NCI-H1694 (cell line): ENCODE measurements around the gene MICU1.
A peak's percentile ranks its signal among the peaks of the same experiment; 100 is the strongest.
"Not testable (repeated sequence)": the region's sequence is repeated elsewhere in the genome, so short reads cannot be mapped to it uniquely, and the experiment has no call there.

Experiments used
- DNase-seq: peaks from one replicate; lab custom pipeline; 2025; lab: John Stamatoyannopoulos, UW

MICU1 gene

DNA sequence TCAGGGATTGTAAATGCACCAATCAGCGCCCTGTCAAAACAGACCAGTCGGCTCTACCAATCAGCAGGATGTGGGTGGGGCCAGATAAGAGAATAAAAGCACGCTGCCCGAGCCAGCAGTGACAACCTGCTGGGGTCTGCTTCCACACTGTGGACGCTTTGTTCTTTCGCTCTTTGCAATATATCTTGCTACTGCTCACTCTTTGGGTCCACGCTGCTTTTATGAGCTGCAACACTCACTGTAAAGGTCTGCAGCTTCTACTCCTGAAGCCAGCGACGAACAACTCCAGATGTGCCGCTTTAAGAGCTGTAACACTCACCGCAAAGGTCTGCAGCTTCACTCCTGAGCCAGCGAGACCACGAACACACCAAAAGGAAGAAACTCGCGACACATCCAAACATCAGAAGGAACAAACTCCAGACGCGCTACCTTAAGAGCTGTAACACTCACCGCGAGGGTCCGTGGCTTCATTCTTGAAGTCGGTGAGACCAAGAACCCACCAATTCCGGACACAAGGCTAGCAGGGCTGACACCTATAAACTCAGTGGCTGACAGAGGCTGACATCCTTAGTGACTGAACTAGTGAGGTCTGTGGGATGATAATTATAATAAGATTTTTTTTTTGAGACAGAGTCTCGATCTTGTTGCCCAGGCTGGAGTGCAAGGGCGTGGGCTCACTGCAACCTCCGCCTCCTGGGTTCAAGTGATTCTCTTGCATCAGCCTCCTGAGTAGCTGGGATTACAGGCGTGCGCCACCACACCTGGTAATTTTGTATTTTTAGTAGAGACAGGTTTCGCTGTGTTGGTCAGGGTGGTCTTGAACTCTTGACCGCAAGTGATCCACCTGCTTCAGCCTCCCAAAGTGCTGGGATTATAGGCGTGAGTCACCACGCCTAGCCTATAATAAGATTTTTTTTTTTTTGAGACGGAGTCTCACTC, 298.9 kb downstream of the MICU1 start:
- not testable (repeated sequence) for DNase-seq

DNA sequence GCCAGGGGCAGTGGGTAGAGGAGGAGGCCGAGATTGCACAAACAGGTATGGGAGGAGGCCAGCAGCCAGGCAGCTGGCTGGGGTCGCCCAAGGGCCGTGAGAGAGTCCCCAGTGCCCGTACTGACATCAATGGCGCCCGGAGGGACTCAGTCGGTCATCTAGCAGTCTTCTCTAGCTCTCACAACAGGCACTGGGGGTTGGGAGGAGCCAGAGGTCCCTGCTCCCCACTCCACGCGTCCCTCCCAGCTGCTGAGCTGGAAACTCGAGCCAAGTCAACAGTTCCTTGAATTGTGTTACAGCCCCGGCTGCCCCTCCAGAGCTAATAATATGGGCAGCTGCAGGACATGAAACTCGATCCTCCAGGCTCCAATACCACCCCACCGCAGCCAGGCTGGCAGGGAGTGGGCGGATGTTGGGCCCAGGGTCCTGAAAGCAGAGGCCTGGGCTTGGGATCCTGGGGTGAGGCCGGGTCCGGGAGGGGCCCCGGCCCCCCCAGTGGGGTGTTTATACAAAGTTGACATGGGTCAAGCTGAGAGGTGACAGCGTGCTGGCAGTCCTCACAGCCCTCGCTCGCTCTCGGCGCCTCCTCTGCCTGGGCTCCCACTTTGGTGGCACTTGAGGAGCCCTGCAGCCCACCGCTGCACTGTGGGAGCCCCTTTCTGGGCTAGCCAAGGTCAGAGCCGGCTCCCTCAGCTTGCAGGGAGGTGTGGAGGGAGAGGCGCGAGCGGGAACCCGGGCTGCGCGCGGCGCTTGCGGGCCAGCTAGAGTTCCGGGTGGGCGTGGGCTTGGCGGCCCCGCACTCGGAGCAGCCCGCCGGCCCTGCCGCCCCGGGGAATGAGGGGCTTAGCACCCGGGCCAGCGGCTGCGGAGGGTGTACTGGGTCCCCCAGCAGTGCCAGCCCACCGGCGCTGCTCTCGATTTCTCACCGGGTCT, 300.4 kb downstream of the MICU1 start:
- DNase-seq: not testable (repeated sequence)

DNA sequence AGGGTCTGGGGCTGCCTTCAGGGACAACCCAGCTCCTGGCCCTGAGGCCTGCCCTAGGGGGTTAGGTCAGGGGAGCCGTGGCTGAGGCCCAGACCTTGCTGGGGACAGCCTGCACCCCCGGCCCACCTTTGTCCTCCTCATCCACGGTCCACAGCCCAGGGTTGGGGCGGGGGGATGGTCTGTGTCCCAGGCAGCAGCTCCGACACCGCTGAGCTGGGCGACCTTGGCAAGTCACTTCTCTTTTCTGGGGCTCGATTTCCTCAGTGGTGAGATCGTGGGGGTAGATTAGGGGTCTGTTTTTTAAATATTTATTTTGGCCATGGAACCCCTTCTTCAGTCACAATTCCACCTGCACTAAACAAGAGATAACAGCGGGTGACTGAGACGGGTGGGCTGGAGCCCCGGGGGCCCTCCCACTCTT, 302.1 kb downstream of the MICU1 start:
- no peak for DNase-seq

DNA sequence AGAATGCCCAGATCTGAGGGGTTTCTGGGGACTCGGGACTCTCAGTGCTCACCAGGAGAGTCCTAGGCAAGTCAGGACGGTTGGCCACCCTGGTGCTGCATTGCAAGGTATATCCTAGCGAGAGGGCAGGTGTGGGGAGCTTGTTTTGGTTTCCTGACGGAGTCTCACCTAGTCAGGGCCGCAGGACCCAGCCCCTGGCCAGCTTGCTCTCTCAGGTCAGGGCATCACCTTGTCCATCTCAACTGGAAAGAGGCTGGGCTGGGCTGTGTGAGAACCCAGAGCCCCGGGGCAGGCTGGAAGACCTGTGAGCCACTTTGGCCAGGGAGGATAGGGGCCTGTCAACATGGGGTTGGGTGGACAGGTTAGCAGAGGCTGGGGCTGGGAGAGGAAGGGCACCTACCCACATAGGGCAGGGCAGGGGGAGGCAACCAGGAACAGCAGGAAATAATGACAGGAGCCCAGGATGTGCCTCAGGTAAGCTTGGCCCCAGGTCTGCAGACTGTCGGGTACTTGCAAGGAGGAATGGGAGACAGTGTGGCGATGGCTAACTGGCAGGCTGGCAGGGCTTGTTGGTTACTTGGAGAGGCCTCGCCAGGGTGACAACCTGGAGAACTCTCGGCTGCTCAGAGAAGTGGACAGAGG, 302.6 kb downstream of the MICU1 start:
- no peak for DNase-seq

DNA sequence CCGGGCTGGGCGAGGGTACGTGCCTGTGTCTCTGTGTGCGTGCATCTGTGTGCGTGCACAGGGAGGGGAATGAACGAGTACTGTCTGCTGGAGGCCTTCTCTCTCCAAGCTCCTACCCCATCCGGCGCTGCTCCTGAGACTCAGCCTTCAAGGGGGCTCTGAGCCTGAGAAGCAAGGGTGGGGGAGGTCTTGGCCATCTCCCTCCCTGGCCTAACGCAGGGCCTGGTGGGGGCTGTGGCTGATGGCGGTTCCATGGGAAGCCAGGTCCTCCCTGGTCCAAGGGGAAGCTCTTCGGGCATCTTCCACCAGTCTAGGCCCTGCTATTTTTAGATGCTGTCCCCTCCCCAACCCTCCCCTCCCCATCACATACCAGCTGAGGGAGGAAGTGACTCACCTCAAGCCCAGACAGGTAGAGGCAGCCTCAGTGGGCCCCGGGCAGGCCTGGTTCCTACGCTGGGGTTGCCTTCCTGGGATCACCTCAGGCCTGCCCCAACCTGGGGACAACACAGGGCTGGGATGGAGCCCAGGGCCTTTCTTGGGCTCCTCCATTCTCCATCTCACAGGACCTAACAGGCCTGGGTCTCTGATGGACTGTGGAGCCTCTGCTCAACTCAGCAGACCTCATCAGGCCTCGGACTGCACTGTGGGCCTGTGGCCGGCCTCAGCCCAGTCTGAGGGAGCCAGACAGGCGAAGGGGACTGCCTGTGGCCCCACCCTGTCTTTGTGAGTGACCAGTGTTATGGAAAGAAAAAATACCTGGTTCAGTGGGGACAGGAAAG, 303.4 kb downstream of the MICU1 start:
- DNase-seq: no peak

DNA sequence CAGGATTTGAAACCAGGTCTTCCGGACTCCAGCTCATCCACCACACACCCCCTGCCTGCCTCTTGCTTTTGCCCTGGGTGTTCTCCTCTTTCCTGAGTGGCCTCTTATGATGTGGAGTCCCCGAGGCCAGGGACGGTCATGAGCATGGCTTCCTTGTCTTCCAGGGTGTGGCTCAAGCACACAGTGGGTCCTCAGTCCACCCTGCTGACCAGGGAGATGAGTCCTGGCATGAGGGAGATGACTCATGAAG, 303.9 kb downstream of the MICU1 start:
- DNase-seq: no peak

DNA sequence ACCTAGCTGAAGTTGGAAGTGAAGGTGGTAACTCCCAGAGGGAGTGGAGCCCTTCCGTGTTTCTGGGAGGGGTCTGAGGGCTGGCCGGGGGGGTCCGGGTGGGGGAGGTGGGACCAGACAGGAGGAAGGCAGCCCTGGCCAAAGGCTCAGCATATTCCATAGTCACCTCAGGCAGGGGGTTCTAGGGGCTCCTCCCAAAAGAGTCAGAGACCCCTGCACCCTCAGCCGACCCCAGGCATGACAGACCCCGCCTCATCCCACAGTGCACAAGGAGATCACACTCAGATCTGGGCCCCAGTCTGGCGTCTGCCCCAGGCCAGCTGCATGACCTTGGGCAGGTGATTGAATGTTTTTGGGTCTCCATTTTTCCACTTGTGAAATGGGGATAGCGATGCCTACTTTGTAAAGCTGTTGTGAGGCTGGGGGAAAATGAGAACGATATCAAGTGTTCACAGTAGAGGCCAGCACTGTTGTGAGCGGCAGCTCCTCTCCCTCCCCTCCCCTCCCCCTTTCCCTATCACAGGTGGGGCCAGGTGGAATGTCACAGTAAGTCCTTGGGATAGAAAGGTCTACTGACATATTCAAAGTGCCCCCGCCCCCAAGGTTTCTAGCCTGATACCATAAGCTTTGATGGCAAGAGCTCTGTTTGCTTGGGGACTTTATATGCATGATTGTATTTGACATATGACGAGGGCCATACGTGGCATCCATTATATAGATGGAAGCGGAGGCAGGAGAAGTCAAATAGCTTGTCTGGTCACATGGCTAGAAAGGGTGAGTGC, 304.4 kb downstream of the MICU1 start:
- no peak for DNase-seq

DNA sequence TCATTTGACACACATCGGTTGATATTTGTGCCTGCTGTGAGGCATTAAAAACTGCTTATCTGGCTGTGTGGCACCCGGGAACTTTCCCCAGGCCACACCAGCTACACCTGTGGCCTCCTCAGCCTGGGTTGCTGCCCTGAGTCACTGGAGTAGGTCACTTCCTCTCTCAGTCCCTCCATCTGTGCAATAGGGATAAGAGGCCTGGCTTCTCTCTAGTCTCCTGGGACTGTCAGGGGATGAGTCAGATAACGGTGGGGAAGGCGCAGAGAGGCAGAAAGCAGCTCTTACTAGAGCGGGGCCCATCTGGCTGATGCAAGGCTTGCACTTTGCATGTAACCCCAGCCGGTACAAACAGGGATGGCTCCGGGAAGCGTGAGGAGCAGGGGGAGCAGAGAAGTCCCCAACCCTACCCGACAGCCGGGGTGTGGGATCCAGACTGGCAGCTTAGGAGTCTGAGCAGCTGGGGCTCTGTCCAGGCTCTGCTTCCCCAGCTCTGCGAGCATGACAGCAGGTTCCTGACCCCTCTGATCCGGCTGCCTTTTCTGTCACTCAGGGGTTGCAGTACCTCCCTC, 305.1 kb downstream of the MICU1 start:
- DNase-seq: peak; percentile 91

DNA sequence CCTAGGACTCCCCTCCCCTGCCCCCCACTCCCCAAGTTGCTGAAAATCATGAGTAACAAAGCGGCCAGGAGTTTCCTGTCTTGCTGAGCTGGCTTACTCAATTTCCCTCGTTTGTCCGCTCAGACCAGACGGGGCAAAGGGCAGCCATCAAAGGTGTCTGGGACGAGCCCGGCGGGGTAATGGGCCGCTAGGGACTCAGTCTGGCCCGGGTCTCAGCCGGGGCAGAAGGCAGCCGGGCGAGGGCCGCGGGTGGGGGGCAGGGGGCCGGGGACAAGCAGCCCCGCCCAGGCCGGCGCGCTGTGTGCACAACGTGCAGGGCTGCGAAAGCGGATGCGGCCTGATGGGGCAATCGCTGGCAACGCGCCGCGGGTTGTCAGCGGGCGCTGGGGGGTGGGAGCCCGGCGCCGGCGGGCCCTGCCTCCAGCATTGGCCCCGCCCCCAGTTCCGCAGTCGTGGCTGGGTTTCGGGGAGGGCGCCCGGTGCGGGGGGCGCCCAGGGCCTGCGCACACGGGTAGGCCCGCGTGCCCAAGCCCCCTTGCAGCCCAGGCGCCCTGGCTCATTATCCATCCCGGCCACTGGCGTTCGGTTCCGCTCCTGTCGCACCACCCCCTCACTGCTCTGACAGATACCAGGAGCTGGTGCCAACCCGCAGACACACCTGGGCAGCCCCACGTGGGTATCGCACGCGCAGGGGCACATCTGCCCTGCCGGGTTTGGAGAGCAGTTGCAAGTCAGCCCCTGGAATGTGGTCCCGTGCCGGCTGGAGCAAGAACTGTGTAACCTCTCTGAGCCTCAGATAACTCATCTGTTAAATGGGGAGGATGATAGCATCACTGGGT, 306.2 kb downstream of the MICU1 start:
- peak; percentile 51 for DNase-seq

DNA sequence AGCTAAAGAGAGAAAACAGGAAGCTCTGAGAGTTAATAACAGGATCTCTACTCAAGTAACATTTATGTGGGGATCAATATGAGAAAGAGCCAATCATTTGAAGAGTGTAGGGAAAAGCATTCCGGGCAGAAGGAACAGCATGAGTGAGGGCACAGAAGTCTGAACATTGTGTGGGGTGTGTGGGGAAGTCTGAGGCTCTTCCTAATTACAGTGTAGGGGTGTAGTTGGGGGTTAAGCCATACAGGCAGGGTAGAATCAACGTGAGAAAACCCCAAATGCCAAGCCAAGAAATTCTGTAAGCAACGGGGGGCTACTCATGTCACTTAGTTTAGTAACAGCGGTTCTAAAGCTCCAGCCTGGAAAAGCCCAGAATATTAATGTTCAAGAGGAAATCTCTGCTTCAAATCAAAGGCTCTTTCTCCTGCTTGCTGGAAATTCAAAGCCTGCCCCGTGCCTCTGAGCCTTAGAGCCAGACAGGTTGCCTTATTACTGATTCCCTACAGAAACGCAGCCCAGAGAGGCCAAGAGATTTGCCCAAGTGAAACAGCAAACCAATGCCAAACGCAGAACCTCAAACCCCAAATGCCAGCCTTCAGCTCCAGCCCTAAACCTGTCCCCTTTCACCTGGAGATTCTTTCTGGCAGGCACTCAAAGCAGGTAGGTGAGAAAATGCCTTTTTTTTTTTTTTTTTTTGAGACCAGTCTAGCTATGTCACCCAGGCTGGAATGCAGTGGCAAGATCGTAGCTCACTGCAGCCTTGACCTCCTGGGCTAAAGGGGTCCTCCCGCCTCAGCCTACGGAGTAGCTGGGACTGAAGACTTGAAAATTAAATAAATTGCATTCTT, 307.2 kb downstream of the MICU1 start:
- no peak for DNase-seq
